Esophagus muscularis mucosa (tissue), 3 donors: ENCODE results near the gene KCNAB1.

Experiments used
- POLR2A ChIP-seq: fragments of 450-650 bp; IDR thresholded peaks from one replicate; pipeline ENCODE4 v1.6.1; 2017; ENCODE audit warnings: antibody characterized with exemption, moderate library complexity, mild to moderate bottlenecking, low read depth
- POLR2AphosphoS5 ChIP-seq, 2 donors: sonication (generic); formaldehyde crosslinking; IDR thresholded peaks; one replicate each; pipeline ENCODE4 v1.6.1; 2017; ENCODE audit warnings: antibody characterized with exemption in 2 of 2
- TF ChIP-seq, protein P1 (sequence below), 3 experiments: fragments of 200-600 bp in 2 of 3; fragments of 450-650 bp in 1 of 3; sonication (generic) in 2 of 3; IDR thresholded peaks; one replicate each; pipeline ENCODE4 v1.5.1; 2017 to 2019; ENCODE audit warnings: antibody characterized with exemption in 3 of 3, mild to moderate bottlenecking in 2 of 3, moderate library complexity in 1 of 3

DNA sequence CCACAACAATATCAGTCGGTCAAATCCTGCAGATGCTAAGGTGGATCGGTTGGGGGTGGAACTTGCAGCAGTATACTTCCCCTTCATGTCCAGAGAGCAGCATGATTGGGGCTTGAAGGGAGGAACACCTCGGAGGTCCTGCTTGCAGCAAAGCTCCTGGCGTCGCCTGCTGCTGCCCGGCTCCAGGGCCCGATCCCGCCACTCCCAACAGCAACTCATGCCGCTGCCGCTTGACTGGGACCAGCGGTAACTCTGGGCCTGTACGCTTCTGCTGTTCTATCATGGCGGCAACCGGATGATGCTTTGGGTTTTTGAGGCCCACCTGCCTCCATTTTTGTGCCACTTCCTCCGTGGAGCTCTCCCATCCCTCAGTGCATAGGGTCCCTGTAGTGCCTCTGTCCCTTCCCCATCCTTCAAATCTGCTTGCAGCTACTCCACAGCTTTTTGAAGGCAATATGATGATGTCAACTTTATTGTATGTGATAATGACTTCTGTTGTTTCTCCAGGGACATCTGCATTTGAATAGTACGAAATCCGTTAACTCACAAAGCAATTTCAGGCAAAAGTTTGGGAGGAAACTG, 56.3 kb downstream of the KCNAB1 start:
- TF ChIP-seq, protein P1, sequence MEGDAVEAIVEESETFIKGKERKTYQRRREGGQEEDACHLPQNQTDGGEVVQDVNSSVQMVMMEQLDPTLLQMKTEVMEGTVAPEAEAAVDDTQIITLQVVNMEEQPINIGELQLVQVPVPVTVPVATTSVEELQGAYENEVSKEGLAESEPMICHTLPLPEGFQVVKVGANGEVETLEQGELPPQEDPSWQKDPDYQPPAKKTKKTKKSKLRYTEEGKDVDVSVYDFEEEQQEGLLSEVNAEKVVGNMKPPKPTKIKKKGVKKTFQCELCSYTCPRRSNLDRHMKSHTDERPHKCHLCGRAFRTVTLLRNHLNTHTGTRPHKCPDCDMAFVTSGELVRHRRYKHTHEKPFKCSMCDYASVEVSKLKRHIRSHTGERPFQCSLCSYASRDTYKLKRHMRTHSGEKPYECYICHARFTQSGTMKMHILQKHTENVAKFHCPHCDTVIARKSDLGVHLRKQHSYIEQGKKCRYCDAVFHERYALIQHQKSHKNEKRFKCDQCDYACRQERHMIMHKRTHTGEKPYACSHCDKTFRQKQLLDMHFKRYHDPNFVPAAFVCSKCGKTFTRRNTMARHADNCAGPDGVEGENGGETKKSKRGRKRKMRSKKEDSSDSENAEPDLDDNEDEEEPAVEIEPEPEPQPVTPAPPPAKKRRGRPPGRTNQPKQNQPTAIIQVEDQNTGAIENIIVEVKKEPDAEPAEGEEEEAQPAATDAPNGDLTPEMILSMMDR (IDR thresholded peaks at IDR 0.05): no peak
- TF ChIP-seq POLR2A (no peak), POLR2AphosphoS5 (IDR thresholded peaks at IDR 0.05) (no peak)
